SK-N-SH (cell line): Measurements from ENCODE around the gene AKAP6. TPM values are rescaled to one million over a fixed set of nuclear protein-coding genes. Genes with fewer than 3 reads are reported as not detected.

Experiments
- CTCF ChIA-PET: fragments of 300-600, 350-600 bp; formaldehyde crosslinking; extraction: SDS; loops from one replicate; lab custom pipeline; 2021; lab: Yijun Ruan, JAX
- POLR2A ChIA-PET: fragments of 350-600 bp; sonication (Branson Sonifier 250); formaldehyde crosslinking; extraction: SDS; loops from one replicate; lab custom pipeline; 2020; ENCODE audit warnings: antibody characterized with exemption, inconsistent platforms; lab: Yijun Ruan, JAX
- DNase-seq: peaks from one replicate; pipeline ENCODE4 v3.0.0; 2012
- H2AFZ ChIP-seq: fragments of 200-600 bp; sonication (generic); 2 replicates; pipeline ENCODE4 v1.8.1; 2016; ENCODE audit warnings: antibody characterized with exemption, mild to moderate bottlenecking, low read depth
- H3F3A ChIP-seq: fragments of 200-600 bp; sonication (generic); replicated peaks from 2 replicates; pipeline ENCODE3; 2016; ENCODE audit warnings: antibody characterized with exemption, mild to moderate bottlenecking; ENCODE audit not compliant: insufficient read depth
- H3K27ac ChIP-seq, 2 experiments: fragments of 200-500 bp in 1 of 2; fragments of 200-600 bp in 1 of 2; sonication (Bioruptor generic) in 1 of 2; sonication (generic), shearing (Covaris generic) in 1 of 2; 2 replicates each; pipeline versions ENCODE4 v1.5.1 to v1.6.1; 2014 to 2016; ENCODE audit warnings: low read depth in 2 of 2, inconsistent platforms in 1 of 2, low read length in 1 of 2, mild to moderate bottlenecking in 1 of 2, mixed read lengths in 1 of 2
- H3K27me3 ChIP-seq: fragments of 200-600 bp; sonication (generic), shearing (Covaris generic); 2 replicates; pipeline ENCODE4 v1.6.1; 2016; ENCODE audit warnings: mixed run types; ENCODE audit not compliant: insufficient read depth
- H3K36me3 ChIP-seq, 2 experiments: fragments of 200-500 bp in 1 of 2; fragments of 200-600 bp in 1 of 2; sonication (Bioruptor generic) in 1 of 2; sonication (generic) in 1 of 2; replicated peaks in 1 of 2; 2 replicates each; pipeline versions ENCODE3 to v1.5.1; 2014 to 2016; ENCODE audit warnings: low read length in 1 of 2, mild to moderate bottlenecking in 1 of 2; ENCODE audit not compliant: insufficient read depth in 2 of 2, control insufficient read depth in 1 of 2
- H3K4me1 ChIP-seq, 2 experiments: fragments of 200-500 bp in 1 of 2; fragments of 200-600 bp in 1 of 2; sonication (Bioruptor generic) in 1 of 2; sonication (generic), shearing (Covaris generic) in 1 of 2; 2 replicates each; pipeline versions ENCODE4 v1.5.1 to v1.6.1; 2014 to 2016; ENCODE audit warnings: low read depth in 1 of 2, low read length in 1 of 2, mixed run types in 1 of 2; ENCODE audit not compliant: insufficient read depth in 2 of 2, control insufficient read depth in 1 of 2
- H3K4me2 ChIP-seq: fragments of 200-600 bp; sonication (generic), shearing (Covaris generic); 2 replicates; pipeline ENCODE4 v1.6.1; 2017; ENCODE audit warnings: mixed run types
- H3K4me3 ChIP-seq, 2 experiments: fragments of 200-500 bp in 1 of 2; fragments of 200-600 bp in 1 of 2; sonication (Bioruptor generic) in 1 of 2; sonication (generic), shearing (Covaris generic) in 1 of 2; 2 replicates each; pipeline versions ENCODE4 v1.5.1 to v1.8.1; 2014 to 2016; ENCODE audit warnings: low read depth in 2 of 2, inconsistent platforms in 1 of 2, low read length in 1 of 2, mild to moderate bottlenecking in 1 of 2, mixed read lengths in 1 of 2, moderate library complexity in 1 of 2
- H3K79me2 ChIP-seq: fragments of 200-600 bp; sonication (generic); 2 replicates; pipeline ENCODE4 v1.8.1; 2017; ENCODE audit warnings: mild to moderate bottlenecking; ENCODE audit not compliant: insufficient read depth
- H3K9ac ChIP-seq: fragments of 200-600 bp; sonication (generic); 2 replicates; pipeline ENCODE4 v1.6.1; 2017; ENCODE audit warnings: mixed run types
- H3K9me2 ChIP-seq: fragments of 200-600 bp; sonication (generic); 2 replicates; pipeline ENCODE4 v1.6.1; 2017; ENCODE audit warnings: mixed run types
- H3K9me3 ChIP-seq: fragments of 200-600 bp; sonication (generic); 2 replicates; pipeline ENCODE4 v1.6.1; 2017; ENCODE audit warnings: mixed run types, mild to moderate bottlenecking, moderate library complexity
- H4K20me1 ChIP-seq: fragments of 200-600 bp; sonication (generic); 2 replicates; pipeline ENCODE4 v1.6.1; 2017; ENCODE audit warnings: mild to moderate bottlenecking, mixed run types; ENCODE audit not compliant: insufficient read depth
- EP300 ChIP-seq, 2 experiments: IDR thresholded peaks; 2 replicates each; pipeline versions ENCODE4 v1.4.0 to v1.6.1; 2012; ENCODE audit warnings: borderline replicate concordance in 1 of 2, low read depth in 1 of 2, low read length in 1 of 2
- FOSL2 ChIP-seq: IDR thresholded peaks from 2 replicates; pipeline ENCODE4 v1.4.0; 2012; ENCODE audit warnings: low read depth, mild to moderate bottlenecking, moderate library complexity, borderline replicate concordance
- FOXM1 ChIP-seq: IDR thresholded peaks from 2 replicates; pipeline ENCODE4 v1.4.0; 2012; ENCODE audit warnings: low read depth, mild to moderate bottlenecking
- GATA2 ChIP-seq: sonication (generic); formaldehyde crosslinking; IDR thresholded peaks from 2 replicates; pipeline ENCODE4 v1.5.0; 2020; ENCODE audit warnings: mild to moderate bottlenecking, missing genetic modification reagents
- IRF3 ChIP-seq: fragments of 150-350 bp; IDR thresholded peaks from 2 replicates; pipeline ENCODE4 v1.6.1; 2016; ENCODE audit warnings: mild to moderate bottlenecking, low read depth, low read length
- NRF1 ChIP-seq: IDR thresholded peaks from 2 replicates; pipeline ENCODE4 v1.6.1; 2012; ENCODE audit warnings: low read depth, mild to moderate bottlenecking, low read length
- PBX3 ChIP-seq: IDR thresholded peaks from 2 replicates; pipeline ENCODE4; 2012
- POLR2AphosphoS5 ChIP-seq: IDR thresholded peaks from 2 replicates; pipeline ENCODE4 v1.6.1; 2012; ENCODE audit warnings: low read depth, low read length
- RAD21 ChIP-seq: IDR thresholded peaks from 2 replicates; pipeline ENCODE4 v1.6.1; 2012; ENCODE audit warnings: mild to moderate bottlenecking, low read length
- RCOR1 ChIP-seq: fragments of 150-350 bp; IDR thresholded peaks from 2 replicates; pipeline ENCODE4 v1.6.1; 2017; ENCODE audit warnings: antibody characterized with exemption, low read length
- SIN3A ChIP-seq: IDR thresholded peaks from 2 replicates; pipeline ENCODE4 v1.6.1; 2012; ENCODE audit warnings: low read depth, mild to moderate bottlenecking, low read length, moderate library complexity, borderline replicate concordance
- TEAD4 ChIP-seq: IDR thresholded peaks from 2 replicates; pipeline ENCODE4 v1.4.0; 2012; ENCODE audit warnings: mild to moderate bottlenecking, borderline replicate concordance; ENCODE audit not compliant: insufficient read depth
- USF1 ChIP-seq: IDR thresholded peaks from 2 replicates; pipeline ENCODE4 v1.4.0; 2012; ENCODE audit warnings: low read depth, borderline replicate concordance
- USF2 ChIP-seq: fragments of 150-350 bp; IDR thresholded peaks from 2 replicates; pipeline ENCODE4 v1.6.1; 2017; ENCODE audit warnings: antibody characterized with exemption, low read length, low read depth, borderline replicate concordance
- WGBS: methylation state at CpG from one replicate; pipeline ENCODE4 v1.1.6; 2017; ENCODE audit warnings: low lambda C conversion rate; 5-methylcytosine and 5-hydroxymethylcytosine counted together
- polyA plus RNA-seq, 3 experiments: library from polyadenylated mRNA; depleted of rRNA; stranded (reverse); fragments of >200 nt; gene quantifications; 2 replicates each; pipeline ENCODE4 v1.2.3, GENCODE V29; 2012
- TF ChIP-seq, protein P1 (sequence below): IDR thresholded peaks from 2 replicates; pipeline ENCODE4 v1.6.1; 2012; ENCODE audit warnings: mild to moderate bottlenecking, low read depth, low read length, moderate library complexity

The AKAP6 gene
- polyA plus RNA-seq, 1 of the 3 experiments (the other 2 are of a cell fraction): 1.7 TPM

GRCh38 chr14:32784405-32784804, 455.3 kb downstream of the AKAP6 start (continued):
- TF ChIP-seq USF1: no peak

GRCh38 chr14:32785585-32785984, 456.5 kb downstream of the AKAP6 start:
- Histone ChIP-seq H3K27ac (no peak overlapping the region), H3K4me2 (no peak overlapping the region), H3F3A (peaks cover 3% of the 10 kb centered on the region), H4K20me1 (no peaks in the 10 kb centered on the region), H2AFZ (no peak overlapping the region), H3K9me2 (no peaks in the 10 kb centered on the region), H3K9me3 (no peaks in the 10 kb centered on the region), H3K9ac (no peak overlapping the region), H3K4me3 (no peak overlapping the region), H3K27me3 (no peaks in the 10 kb centered on the region), H3K79me2 (no peaks in the 10 kb centered on the region), H3K36me3 (no peaks in the 10 kb centered on the region), H3K4me1 (no peaks in the 10 kb centered on the region)
- ChIA-PET CTCF (no interaction called here), POLR2A (no interaction called here)
- DNase-seq: no peak
- TF ChIP-seq FOXM1: no peak
- no peak for TF ChIP-seq USF2
- no peak for TF ChIP-seq POLR2AphosphoS5
- TF ChIP-seq USF1: no peak
- no peak for TF ChIP-seq RAD21
- TF ChIP-seq PBX3: no peak
- TF ChIP-seq GATA2 (CRISPR knock-in tag): no peak
- TF ChIP-seq TEAD4: no peak
- TF ChIP-seq FOSL2: no peak
- TF ChIP-seq IRF3: no peak
- no peak for TF ChIP-seq EP300 (IDR thresholded peaks at IDR 0.05; ENCODE audit: borderline replicate concordance in 1 of 2, low read depth in 1 of 2, low read length in 1 of 2)
- 65% methylated on average over 4 of the region's 4 CpGs for WGBS

GRCh38 chr14:32786886-32787285, 457.8 kb downstream of the AKAP6 start:
- Histone ChIP-seq H3K9ac (no peak overlapping the region), H3K79me2 (no peaks in the 10 kb centered on the region), H3K27me3 (no peaks in the 10 kb centered on the region), H3K9me2 (no peaks in the 10 kb centered on the region), H3K4me1 (no peaks in the 10 kb centered on the region), H3K9me3 (0 out of 2 replicates have a peak, but pooled peaks cover 4% of the 10 kb centered on the region), H3F3A (peaks cover 3% of the 10 kb centered on the region), H3K36me3 (no peaks in the 10 kb centered on the region), H2AFZ (no peak overlapping the region), H3K4me3 (no peak overlapping the region), H4K20me1 (no peaks in the 10 kb centered on the region), H3K4me2 (no peak overlapping the region), H3K27ac (no peak overlapping the region)
- CTCF ChIA-PET: no interaction called here
- no peak for DNase-seq
- WGBS: 55% methylated on average over 3 of the region's 3 CpGs
- POLR2A ChIA-PET: no interaction called here
- TF ChIP-seq, protein P1, sequence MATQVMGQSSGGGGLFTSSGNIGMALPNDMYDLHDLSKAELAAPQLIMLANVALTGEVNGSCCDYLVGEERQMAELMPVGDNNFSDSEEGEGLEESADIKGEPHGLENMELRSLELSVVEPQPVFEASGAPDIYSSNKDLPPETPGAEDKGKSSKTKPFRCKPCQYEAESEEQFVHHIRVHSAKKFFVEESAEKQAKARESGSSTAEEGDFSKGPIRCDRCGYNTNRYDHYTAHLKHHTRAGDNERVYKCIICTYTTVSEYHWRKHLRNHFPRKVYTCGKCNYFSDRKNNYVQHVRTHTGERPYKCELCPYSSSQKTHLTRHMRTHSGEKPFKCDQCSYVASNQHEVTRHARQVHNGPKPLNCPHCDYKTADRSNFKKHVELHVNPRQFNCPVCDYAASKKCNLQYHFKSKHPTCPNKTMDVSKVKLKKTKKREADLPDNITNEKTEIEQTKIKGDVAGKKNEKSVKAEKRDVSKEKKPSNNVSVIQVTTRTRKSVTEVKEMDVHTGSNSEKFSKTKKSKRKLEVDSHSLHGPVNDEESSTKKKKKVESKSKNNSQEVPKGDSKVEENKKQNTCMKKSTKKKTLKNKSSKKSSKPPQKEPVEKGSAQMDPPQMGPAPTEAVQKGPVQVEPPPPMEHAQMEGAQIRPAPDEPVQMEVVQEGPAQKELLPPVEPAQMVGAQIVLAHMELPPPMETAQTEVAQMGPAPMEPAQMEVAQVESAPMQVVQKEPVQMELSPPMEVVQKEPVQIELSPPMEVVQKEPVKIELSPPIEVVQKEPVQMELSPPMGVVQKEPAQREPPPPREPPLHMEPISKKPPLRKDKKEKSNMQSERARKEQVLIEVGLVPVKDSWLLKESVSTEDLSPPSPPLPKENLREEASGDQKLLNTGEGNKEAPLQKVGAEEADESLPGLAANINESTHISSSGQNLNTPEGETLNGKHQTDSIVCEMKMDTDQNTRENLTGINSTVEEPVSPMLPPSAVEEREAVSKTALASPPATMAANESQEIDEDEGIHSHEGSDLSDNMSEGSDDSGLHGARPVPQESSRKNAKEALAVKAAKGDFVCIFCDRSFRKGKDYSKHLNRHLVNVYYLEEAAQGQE: no peak
- TF ChIP-seq SIN3A (no peak), RAD21 (no peak), POLR2AphosphoS5 (no peak), NRF1 (no peak), PBX3 (no peak), EP300 (IDR thresholded peaks at IDR 0.05; ENCODE audit: borderline replicate concordance in 1 of 2, low read depth in 1 of 2, low read length in 1 of 2) (no peak), RCOR1 (no peak), FOSL2 (no peak)
